Measurements from ENCODE around the gene PPL. TPM values are rescaled to one million over a fixed set of nuclear protein-coding genes. Genes with fewer than 3 reads are reported as not detected.

PPL gene
- total RNA-seq, 1 experiment from 2014 or later = 28.5 TPM

DNA sequence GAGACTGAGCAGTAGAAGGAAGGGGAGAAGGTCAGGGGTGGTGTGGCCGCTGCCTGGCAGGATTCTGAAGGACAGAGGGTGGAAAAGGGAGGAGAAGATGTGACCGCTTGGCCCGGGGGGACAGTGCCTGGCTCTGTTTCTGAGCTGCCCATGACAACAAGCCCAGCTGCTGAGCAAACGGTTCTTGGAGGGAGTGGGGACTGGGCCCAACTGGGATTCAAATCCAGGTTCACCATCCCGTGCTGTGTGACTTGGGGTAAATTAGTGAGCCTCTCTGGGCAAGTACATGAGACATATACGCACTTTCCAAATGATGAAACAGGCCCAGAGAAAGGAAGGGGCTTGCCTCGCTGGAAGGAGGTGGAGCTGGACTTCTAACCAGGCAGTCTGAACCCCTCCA, 44.5 kb upstream of the PPL start:
- peaks cover 7% of the 10 kb centered on the region for H3K9me3 Mint-ChIP-seq
- ChIA-PET CTCF (interaction anchor here (2.0 kb wide), 1 partner anchor 23 kb away, joined by 7 read pairs; the partner anchor contains the start of gene SEC14L5), POLR2A (no interaction called here)
- no peak overlapping the region for H3K4me3 Mint-ChIP-seq
- no peaks in the 10 kb centered on the region for H3K36me3 Mint-ChIP-seq
- peaks cover 8% of the 10 kb centered on the region for H3K27me3 Mint-ChIP-seq (ENCODE audit: low read depth)
- DNase-seq (ENCODE audit: low spot score) (no peak), ATAC-seq (no peak)
- H3K27ac Mint-ChIP-seq = no peak overlapping the region
- no peaks in the 10 kb centered on the region for H3K4me1 Mint-ChIP-seq
- TF ChIP-seq, protein P1, sequence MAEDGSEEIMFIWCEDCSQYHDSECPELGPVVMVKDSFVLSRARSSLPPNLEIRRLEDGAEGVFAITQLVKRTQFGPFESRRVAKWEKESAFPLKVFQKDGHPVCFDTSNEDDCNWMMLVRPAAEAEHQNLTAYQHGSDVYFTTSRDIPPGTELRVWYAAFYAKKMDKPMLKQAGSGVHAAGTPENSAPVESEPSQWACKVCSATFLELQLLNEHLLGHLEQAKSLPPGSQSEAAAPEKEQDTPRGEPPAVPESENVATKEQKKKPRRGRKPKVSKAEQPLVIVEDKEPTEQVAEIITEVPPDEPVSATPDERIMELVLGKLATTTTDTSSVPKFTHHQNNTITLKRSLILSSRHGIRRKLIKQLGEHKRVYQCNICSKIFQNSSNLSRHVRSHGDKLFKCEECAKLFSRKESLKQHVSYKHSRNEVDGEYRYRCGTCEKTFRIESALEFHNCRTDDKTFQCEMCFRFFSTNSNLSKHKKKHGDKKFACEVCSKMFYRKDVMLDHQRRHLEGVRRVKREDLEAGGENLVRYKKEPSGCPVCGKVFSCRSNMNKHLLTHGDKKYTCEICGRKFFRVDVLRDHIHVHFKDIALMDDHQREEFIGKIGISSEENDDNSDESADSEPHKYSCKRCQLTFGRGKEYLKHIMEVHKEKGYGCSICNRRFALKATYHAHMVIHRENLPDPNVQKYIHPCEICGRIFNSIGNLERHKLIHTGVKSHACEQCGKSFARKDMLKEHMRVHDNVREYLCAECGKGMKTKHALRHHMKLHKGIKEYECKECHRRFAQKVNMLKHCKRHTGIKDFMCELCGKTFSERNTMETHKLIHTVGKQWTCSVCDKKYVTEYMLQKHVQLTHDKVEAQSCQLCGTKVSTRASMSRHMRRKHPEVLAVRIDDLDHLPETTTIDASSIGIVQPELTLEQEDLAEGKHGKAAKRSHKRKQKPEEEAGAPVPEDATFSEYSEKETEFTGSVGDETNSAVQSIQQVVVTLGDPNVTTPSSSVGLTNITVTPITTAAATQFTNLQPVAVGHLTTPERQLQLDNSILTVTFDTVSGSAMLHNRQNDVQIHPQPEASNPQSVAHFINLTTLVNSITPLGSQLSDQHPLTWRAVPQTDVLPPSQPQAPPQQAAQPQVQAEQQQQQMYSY (CRISPR knock-in tag; IDR thresholded peaks at IDR 0.05) = no peak
- TF ChIP-seq, protein P2, sequence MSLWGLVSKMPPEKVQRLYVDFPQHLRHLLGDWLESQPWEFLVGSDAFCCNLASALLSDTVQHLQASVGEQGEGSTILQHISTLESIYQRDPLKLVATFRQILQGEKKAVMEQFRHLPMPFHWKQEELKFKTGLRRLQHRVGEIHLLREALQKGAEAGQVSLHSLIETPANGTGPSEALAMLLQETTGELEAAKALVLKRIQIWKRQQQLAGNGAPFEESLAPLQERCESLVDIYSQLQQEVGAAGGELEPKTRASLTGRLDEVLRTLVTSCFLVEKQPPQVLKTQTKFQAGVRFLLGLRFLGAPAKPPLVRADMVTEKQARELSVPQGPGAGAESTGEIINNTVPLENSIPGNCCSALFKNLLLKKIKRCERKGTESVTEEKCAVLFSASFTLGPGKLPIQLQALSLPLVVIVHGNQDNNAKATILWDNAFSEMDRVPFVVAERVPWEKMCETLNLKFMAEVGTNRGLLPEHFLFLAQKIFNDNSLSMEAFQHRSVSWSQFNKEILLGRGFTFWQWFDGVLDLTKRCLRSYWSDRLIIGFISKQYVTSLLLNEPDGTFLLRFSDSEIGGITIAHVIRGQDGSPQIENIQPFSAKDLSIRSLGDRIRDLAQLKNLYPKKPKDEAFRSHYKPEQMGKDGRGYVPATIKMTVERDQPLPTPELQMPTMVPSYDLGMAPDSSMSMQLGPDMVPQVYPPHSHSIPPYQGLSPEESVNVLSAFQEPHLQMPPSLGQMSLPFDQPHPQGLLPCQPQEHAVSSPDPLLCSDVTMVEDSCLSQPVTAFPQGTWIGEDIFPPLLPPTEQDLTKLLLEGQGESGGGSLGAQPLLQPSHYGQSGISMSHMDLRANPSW (CRISPR knock-in tag; conservative IDR thresholded peaks at IDR 0.05; ENCODE audit: low read depth) = no peak
- TF ChIP-seq, protein P3, sequence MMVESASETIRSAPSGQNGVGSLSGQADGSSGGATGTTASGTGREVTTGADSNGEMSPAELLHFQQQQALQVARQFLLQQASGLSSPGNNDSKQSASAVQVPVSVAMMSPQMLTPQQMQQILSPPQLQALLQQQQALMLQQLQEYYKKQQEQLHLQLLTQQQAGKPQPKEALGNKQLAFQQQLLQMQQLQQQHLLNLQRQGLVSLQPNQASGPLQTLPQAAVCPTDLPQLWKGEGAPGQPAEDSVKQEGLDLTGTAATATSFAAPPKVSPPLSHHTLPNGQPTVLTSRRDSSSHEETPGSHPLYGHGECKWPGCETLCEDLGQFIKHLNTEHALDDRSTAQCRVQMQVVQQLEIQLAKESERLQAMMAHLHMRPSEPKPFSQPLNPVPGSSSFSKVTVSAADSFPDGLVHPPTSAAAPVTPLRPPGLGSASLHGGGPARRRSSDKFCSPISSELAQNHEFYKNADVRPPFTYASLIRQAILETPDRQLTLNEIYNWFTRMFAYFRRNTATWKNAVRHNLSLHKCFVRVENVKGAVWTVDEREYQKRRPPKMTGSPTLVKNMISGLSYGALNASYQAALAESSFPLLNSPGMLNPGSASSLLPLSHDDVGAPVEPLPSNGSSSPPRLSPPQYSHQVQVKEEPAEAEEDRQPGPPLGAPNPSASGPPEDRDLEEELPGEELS (CRISPR knock-in tag; IDR thresholded peaks at IDR 0.05) = no peak
- TF ChIP-seq, protein P4, sequence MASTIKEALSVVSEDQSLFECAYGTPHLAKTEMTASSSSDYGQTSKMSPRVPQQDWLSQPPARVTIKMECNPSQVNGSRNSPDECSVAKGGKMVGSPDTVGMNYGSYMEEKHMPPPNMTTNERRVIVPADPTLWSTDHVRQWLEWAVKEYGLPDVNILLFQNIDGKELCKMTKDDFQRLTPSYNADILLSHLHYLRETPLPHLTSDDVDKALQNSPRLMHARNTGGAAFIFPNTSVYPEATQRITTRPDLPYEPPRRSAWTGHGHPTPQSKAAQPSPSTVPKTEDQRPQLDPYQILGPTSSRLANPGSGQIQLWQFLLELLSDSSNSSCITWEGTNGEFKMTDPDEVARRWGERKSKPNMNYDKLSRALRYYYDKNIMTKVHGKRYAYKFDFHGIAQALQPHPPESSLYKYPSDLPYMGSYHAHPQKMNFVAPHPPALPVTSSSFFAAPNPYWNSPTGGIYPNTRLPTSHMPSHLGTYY (CRISPR knock-in tag; IDR thresholded peaks at IDR 0.05) = no peak
- TF ChIP-seq NR3C1 (CRISPR knock-in tag; conservative IDR thresholded peaks at IDR 0.05; ENCODE audit: low read depth) (no peak), FOXK1 (CRISPR knock-in tag; IDR thresholded peaks at IDR 0.05) (no peak), ETV6 (CRISPR knock-in tag; IDR thresholded peaks at IDR 0.05) (no peak), ZNF396 (CRISPR knock-in tag; IDR thresholded peaks at IDR 0.05; ENCODE audit: borderline replicate concordance) (no peak), ZNF232 (CRISPR knock-in tag; IDR thresholded peaks at IDR 0.05) (no peak), ZNF671 (CRISPR knock-in tag; IDR thresholded peaks at IDR 0.05) (no peak), CREM (CRISPR knock-in tag; IDR thresholded peaks at IDR 0.05) (no peak), ZNF317 (CRISPR knock-in tag; IDR thresholded peaks at IDR 0.05; ENCODE audit: borderline replicate concordance, low read depth) (no peak), ESRRA (CRISPR knock-in tag; IDR thresholded peaks at IDR 0.05; ENCODE audit: borderline replicate concordance) (no peak), GTF2I (CRISPR knock-in tag; conservative IDR thresholded peaks at IDR 0.05) (no peak), TEAD4 (CRISPR knock-in tag; IDR thresholded peaks at IDR 0.05) (no peak)
- TF ChIP-seq, protein P5, sequence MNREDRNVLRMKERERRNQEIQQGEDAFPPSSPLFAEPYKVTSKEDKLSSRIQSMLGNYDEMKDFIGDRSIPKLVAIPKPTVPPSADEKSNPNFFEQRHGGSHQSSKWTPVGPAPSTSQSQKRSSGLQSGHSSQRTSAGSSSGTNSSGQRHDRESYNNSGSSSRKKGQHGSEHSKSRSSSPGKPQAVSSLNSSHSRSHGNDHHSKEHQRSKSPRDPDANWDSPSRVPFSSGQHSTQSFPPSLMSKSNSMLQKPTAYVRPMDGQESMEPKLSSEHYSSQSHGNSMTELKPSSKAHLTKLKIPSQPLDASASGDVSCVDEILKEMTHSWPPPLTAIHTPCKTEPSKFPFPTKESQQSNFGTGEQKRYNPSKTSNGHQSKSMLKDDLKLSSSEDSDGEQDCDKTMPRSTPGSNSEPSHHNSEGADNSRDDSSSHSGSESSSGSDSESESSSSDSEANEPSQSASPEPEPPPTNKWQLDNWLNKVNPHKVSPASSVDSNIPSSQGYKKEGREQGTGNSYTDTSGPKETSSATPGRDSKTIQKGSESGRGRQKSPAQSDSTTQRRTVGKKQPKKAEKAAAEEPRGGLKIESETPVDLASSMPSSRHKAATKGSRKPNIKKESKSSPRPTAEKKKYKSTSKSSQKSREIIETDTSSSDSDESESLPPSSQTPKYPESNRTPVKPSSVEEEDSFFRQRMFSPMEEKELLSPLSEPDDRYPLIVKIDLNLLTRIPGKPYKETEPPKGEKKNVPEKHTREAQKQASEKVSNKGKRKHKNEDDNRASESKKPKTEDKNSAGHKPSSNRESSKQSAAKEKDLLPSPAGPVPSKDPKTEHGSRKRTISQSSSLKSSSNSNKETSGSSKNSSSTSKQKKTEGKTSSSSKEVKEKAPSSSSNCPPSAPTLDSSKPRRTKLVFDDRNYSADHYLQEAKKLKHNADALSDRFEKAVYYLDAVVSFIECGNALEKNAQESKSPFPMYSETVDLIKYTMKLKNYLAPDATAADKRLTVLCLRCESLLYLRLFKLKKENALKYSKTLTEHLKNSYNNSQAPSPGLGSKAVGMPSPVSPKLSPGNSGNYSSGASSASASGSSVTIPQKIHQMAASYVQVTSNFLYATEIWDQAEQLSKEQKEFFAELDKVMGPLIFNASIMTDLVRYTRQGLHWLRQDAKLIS (CRISPR knock-in tag; IDR thresholded peaks at IDR 0.05; ENCODE audit: borderline replicate concordance) = no peak
- TF ChIP-seq, protein P6, sequence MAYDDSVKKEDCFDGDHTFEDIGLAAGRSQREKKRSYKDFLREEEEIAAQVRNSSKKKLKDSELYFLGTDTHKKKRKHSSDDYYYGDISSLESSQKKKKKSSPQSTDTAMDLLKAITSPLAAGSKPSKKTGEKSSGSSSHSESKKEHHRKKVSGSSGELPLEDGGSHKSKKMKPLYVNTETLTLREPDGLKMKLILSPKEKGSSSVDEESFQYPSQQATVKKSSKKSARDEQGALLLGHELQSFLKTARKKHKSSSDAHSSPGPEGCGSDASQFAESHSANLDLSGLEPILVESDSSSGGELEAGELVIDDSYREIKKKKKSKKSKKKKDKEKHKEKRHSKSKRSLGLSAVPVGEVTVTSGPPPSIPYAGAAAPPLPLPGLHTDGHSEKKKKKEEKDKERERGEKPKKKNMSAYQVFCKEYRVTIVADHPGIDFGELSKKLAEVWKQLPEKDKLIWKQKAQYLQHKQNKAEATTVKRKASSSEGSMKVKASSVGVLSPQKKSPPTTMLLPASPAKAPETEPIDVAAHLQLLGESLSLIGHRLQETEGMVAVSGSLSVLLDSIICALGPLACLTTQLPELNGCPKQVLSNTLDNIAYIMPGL (CRISPR knock-in tag; IDR thresholded peaks at IDR 0.05) = no peak
- TF ChIP-seq, protein P7, sequence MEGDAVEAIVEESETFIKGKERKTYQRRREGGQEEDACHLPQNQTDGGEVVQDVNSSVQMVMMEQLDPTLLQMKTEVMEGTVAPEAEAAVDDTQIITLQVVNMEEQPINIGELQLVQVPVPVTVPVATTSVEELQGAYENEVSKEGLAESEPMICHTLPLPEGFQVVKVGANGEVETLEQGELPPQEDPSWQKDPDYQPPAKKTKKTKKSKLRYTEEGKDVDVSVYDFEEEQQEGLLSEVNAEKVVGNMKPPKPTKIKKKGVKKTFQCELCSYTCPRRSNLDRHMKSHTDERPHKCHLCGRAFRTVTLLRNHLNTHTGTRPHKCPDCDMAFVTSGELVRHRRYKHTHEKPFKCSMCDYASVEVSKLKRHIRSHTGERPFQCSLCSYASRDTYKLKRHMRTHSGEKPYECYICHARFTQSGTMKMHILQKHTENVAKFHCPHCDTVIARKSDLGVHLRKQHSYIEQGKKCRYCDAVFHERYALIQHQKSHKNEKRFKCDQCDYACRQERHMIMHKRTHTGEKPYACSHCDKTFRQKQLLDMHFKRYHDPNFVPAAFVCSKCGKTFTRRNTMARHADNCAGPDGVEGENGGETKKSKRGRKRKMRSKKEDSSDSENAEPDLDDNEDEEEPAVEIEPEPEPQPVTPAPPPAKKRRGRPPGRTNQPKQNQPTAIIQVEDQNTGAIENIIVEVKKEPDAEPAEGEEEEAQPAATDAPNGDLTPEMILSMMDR (IDR thresholded peaks at IDR 0.05) = no peak
